Measurements from ENCODE around the gene SLC49A3. TPM values are rescaled to one million over a fixed set of nuclear protein-coding genes. Genes with fewer than 3 reads are reported as not detected.

The SLC49A3 gene
- total RNA-seq, 3 donors from 2014 or later, result 14.4 to 22.3 (median 18.3) TPM

- DNase-seq (ENCODE audit: low spot score in 2 of 2), result peak in 1 of 2 donors; percentile 60
- TF ChIP-seq CTCF (IDR thresholded peaks at IDR 0.05), result no peak
- no peak for TF ChIP-seq POLR2AphosphoS5 (IDR thresholded peaks at IDR 0.05)
- TF ChIP-seq POLR2A (IDR thresholded peaks at IDR 0.05), result no peak
- Histone ChIP-seq H3K4me3 (peak overlapping the region; percentile 49 to 92 (median 63)), H3K27ac (peak overlapping the region; percentile 54 to 81), H3K4me1 (peaks cover 10% of the 10 kb centered on the region in 2 donors), H3K27me3 (no peaks in the 10 kb centered on the region), H3K36me3 (no peaks in the 10 kb centered on the region), H3K9me3 (no peaks in the 10 kb centered on the region)
- intact Hi-C loops (cut with DNase I; ENCODE audit: low total_unique reads), result no loop called here
Measured at GRCh38 chr4:680928-681645, 7.9 kb downstream of the SLC49A3 start.

GRCh38 chr4:680551-680927 lies 8.4 kb downstream of the SLC49A3 start:
- Histone ChIP-seq H3K9me3 (no peaks in the 10 kb centered on the region), H3K27ac (peak overlapping the region; percentile 54 to 81), H3K4me1 (peaks cover 10 to 16% of the 10 kb centered on the region in 2 donors), H3K36me3 (no peaks in the 10 kb centered on the region), H3K27me3 (no peaks in the 10 kb centered on the region), H3K4me3 (peak overlapping the region; percentile 49 to 92 (median 63))
- TF ChIP-seq POLR2AphosphoS5 (IDR thresholded peaks at IDR 0.05), result no peak
- TF ChIP-seq POLR2A (IDR thresholded peaks at IDR 0.05), result no peak
- no peak for TF ChIP-seq CTCF (IDR thresholded peaks at IDR 0.05)
- peak in 1 of 2 donors; percentile 56 for DNase-seq (ENCODE audit: low spot score in 2 of 2)
- intact Hi-C loops (cut with DNase I; ENCODE audit: low total_unique reads), result no loop called here

GRCh38 chr4:680091-680490 lies 8.9 kb downstream of the SLC49A3 start:
- Histone ChIP-seq H3K27ac (peak overlapping the region; percentile 54 to 81), H3K36me3 (no peaks in the 10 kb centered on the region), H3K4me3 (peak overlapping the region in 1 of 3 donors; percentile 92), H3K4me1 (peaks cover 14 to 20% of the 10 kb centered on the region in 2 donors), H3K9me3 (no peaks in the 10 kb centered on the region), H3K27me3 (no peaks in the 10 kb centered on the region)
- TF ChIP-seq CTCF (IDR thresholded peaks at IDR 0.05), result no peak
- TF ChIP-seq POLR2A (IDR thresholded peaks at IDR 0.05), result no peak
- no peak for TF ChIP-seq POLR2AphosphoS5 (IDR thresholded peaks at IDR 0.05)
- intact Hi-C loops (cut with DNase I; ENCODE audit: low total_unique reads), result no loop called here
- no peak for DNase-seq (ENCODE audit: low spot score in 2 of 2)

- Histone ChIP-seq H3K4me1 (peaks cover 19 to 23% of the 10 kb centered on the region in 2 donors), H3K27ac (no peak overlapping the region), H3K4me3 (no peak overlapping the region), H3K9me3 (no peaks in the 10 kb centered on the region), H3K36me3 (no peaks in the 10 kb centered on the region), H3K27me3 (no peaks in the 10 kb centered on the region)
- TF ChIP-seq POLR2A (IDR thresholded peaks at IDR 0.05) (no peak), CTCF (IDR thresholded peaks at IDR 0.05) (no peak)
- DNase-seq (ENCODE audit: low spot score in 2 of 2), result no peak
- intact Hi-C loops (cut with DNase I; ENCODE audit: low total_unique reads), result loop anchor here (10.0 kb wide), 1 partner anchor 315 kb away; the partner anchor contains the start of gene SLC26A1
Measured at GRCh38 chr4:679629-680028, 9.3 kb downstream of the SLC49A3 start.

- no peaks in the 10 kb centered on the region for H3K9me3 ChIP-seq
- TF ChIP-seq POLR2AphosphoS5 (IDR thresholded peaks at IDR 0.05) (no peak), POLR2A (IDR thresholded peaks at IDR 0.05) (no peak), CTCF (IDR thresholded peaks at IDR 0.05) (no peak)
- no peaks in the 10 kb centered on the region for H3K27me3 ChIP-seq
- no peak for DNase-seq (ENCODE audit: low spot score in 2 of 2)
- peaks cover 19 to 23% of the 10 kb centered on the region in 2 donors for H3K4me1 ChIP-seq
- H3K36me3 ChIP-seq, result no peaks in the 10 kb centered on the region
- no peak overlapping the region for H3K27ac ChIP-seq
- intact Hi-C loops (cut with DNase I; ENCODE audit: low total_unique reads), result loop anchor here (10.0 kb wide), 1 partner anchor 316 kb away; the partner anchor contains the start of gene SLC26A1
- no peak overlapping the region for H3K4me3 ChIP-seq
Measured at GRCh38 chr4:679104-679481, 9.9 kb downstream of the SLC49A3 start.

All from breast epithelium (tissue), 4 donors.